ENCODE results near the gene SIAE.

DNA sequence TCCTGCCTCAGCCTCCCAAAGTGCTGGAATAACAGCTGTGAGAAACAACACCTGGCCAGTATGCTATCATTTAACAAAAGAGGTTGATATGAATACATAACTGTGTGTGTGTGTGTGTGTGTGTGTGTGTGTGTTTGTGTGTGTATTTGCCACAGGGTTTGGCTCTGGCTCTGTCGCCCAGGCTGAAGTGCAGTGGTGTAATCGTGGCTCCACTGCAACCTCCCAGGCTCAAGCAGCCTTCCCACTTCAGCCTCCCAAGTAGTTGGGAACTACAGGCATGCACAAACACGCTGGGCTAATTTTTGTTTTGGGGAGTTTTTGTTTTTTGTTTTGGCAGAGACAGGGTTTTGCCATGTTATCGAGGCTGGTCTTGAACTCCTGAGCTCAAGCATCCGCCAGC lies 4.9 kb upstream of the SIAE start:
- TF ChIP-seq POLR2AphosphoS5 (IDR thresholded peaks at IDR 0.05): no peak
- TF ChIP-seq, protein P1, sequence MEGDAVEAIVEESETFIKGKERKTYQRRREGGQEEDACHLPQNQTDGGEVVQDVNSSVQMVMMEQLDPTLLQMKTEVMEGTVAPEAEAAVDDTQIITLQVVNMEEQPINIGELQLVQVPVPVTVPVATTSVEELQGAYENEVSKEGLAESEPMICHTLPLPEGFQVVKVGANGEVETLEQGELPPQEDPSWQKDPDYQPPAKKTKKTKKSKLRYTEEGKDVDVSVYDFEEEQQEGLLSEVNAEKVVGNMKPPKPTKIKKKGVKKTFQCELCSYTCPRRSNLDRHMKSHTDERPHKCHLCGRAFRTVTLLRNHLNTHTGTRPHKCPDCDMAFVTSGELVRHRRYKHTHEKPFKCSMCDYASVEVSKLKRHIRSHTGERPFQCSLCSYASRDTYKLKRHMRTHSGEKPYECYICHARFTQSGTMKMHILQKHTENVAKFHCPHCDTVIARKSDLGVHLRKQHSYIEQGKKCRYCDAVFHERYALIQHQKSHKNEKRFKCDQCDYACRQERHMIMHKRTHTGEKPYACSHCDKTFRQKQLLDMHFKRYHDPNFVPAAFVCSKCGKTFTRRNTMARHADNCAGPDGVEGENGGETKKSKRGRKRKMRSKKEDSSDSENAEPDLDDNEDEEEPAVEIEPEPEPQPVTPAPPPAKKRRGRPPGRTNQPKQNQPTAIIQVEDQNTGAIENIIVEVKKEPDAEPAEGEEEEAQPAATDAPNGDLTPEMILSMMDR (IDR thresholded peaks at IDR 0.05): no peak
